ENCODE measurements around the gene TAS1R3. TPM values are rescaled to one million over a fixed set of nuclear protein-coding genes. Genes with fewer than 3 reads are reported as not detected.

Gene TAS1R3
- total RNA-seq, 1 experiment from 2014 or later, result 0.14 TPM

DNA sequence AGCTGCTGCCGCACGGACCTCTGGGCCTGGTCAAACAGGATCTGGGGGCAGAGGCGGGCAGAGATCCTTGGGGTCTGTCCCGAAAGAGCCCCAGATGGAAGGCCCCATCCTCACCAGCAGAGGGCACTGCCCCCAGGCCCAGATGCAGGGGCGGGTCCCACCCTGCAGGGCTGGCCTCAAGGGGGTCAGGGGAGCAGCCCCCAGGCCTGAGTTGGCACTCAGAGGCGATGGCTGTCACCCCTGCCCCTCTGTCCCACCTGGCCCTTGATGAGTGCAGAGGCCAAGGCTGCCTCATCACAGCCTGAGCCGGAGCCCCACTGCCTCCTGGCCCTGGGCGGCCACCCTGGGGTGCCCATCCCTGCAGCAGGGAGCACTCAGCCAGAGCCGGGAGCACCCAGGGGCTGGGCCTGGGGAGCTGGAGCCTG, 29.1 kb upstream of the TAS1R3 start:
- no peaks in the 10 kb centered on the region for H3K36me3 ChIP-seq (replicated peaks; ENCODE audit: control insufficient read depth, insufficient read depth, low read length)
- no peak overlapping the region for H3K4me3 ChIP-seq (ENCODE audit: insufficient read depth, low read depth, low read length)
- no peaks in the 10 kb centered on the region for H3K27me3 ChIP-seq (ENCODE audit: control insufficient read depth, insufficient read depth, low read length)
- DNase-seq, result peak; percentile 93

DNA sequence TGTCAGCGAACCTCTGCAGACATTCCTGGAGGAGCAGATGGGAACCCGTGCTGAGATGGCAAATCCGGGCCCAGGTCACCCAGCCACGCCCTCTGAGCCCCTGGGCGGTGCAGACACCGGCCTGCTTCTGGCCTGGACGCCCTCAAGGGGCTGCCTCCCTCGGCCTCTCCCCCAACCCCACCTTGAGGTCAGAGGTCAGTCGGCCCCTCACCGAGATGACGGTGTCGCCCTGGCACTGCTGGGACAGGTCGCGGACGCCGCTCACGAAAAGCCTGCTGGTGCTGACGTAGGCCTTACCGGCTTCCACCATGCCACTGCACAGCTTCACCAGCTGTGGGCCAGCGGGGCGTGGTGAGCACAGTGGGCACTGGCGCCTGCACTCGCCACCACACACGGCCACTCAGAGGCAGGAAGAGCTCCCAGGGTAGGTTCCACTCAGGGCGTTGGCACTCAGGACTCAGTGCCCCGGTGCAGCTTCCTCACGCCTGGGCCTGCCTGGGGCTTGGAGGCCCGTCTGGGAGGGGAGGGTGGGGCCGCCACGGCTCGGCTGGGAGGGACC, 28.1 kb upstream of the TAS1R3 start:
- H3K36me3 ChIP-seq (replicated peaks; ENCODE audit: control insufficient read depth, insufficient read depth, low read length), result no peaks in the 10 kb centered on the region
- H3K4me3 ChIP-seq (ENCODE audit: insufficient read depth, low read depth, low read length), result no peak overlapping the region
- H3K27me3 ChIP-seq (ENCODE audit: control insufficient read depth, insufficient read depth, low read length), result no peaks in the 10 kb centered on the region
- DNase-seq, result peak; percentile 64

DNA sequence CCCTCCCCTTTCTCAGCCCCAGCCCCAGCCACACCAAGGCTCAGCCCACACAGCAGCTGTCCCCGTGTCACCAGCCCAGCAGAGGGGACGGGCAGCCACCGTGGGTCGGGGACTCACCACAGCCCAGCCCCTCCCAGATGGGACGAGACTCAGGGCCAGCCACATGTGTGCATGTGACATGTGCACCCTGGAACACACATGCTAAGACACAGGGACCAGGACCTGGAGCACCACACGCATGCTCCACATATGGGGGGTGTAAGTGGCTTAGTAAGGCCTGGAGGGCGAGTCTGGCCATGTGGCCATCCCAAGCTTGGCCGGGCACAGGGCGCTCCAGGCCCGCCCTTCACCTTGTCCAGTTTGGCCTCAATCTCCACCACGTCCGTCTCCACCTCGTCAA, 27.3 kb upstream of the TAS1R3 start:
- H3K27me3 ChIP-seq (ENCODE audit: control insufficient read depth, insufficient read depth, low read length), result no peaks in the 10 kb centered on the region
- DNase-seq, result no peak
- no peak overlapping the region for H3K4me3 ChIP-seq (ENCODE audit: insufficient read depth, low read depth, low read length)
- H3K36me3 ChIP-seq (replicated peaks; ENCODE audit: control insufficient read depth, insufficient read depth, low read length), result no peaks in the 10 kb centered on the region

DNA sequence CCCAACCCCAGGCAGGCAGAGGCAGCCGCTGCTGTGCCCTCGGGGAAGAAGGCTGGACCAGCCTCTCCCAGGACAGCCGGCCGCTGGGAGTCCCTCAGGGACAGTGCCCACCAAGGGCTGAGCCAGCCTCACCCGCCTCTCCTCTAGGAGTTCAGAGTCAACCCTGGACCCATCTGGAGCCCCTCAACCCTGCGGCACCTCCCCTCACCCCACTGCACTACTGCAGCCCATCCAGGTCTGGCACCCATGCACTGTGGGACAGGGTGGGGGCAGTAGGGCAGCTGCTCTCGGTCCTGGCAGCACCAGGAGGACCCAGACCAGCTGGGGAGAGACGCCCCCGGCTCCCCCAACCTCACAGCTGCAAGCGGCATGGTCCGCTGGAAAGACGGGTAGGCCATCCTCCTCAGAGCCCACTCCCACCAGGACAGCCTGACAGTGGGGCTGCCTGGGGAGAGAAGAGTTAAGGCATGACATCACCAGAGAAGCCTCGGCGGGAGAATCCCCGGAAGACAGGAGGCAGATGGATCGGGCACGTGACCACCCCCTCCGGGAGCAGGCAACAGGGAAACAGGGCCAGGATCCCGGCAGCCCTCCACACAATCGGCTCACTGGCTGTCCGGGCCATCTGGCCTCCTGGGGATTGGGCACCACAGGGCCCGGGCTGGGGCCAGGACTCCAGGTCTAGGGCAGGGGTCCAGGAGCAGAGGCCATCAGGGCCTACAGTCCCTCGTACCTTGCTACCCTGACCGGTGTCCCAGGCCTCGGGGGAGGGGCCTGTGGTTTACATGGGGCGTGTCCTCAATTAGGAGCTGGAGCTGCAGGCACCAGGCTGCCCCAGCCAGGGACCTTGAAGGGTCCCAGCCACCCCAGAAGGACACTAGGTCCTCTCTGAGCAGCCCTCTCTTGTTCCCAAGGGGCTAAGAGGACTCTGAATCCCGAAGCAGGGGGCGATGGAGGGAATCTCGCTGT, 26.5 kb upstream of the TAS1R3 start:
- no peaks in the 10 kb centered on the region; the same call in 1 of the 2 replicates for H3K27me3 ChIP-seq (ENCODE audit: control insufficient read depth, insufficient read depth, low read length)
- peak overlapping the region; percentile 16; the same call in 1 of the 2 replicates for H3K4me3 ChIP-seq (ENCODE audit: insufficient read depth, low read depth, low read length)
- DNase-seq, result peak; percentile 93
- H3K36me3 ChIP-seq (replicated peaks; ENCODE audit: control insufficient read depth, insufficient read depth, low read length), result no peaks in the 10 kb centered on the region

DNA sequence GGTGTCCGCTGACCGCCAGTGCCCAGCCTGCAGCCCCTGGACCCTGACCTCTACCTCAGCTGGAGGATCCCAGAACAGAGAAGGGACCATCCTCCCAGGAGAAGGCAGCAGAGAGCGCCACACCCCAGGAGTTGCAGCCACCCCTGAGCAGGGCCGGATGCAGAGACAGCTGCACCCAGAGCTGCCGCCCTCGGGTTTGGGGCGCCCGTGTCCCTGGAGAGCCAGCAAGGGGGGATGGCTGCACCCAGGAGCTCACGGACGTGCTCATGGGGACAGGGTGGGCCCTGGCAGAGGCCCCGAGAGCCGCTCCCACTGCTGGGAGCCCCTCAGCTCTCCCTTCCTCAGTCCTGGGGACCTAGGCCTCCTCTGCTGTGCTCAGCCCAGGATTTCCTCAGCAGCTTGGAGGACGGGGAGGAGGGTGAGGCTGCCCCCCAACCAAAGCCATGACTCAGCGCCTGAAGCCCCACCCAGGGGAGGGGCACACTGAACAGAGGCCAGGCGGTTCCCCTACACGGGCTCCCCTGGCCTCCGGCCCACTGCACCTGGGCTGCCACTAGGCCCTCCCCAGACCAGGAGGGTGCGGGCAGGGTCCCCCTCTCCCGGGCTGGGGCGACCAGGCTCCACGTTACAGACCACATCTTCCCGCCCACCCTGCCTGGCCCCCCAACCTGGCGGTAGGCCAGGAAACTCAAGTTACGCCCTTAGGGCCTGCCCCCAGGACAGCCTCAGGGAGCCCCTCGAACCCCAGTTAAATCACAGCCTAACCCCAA, 25.6 kb upstream of the TAS1R3 start:
- no peak overlapping the region; the same call in 1 of the 2 replicates for H3K4me3 ChIP-seq (ENCODE audit: insufficient read depth, low read depth, low read length)
- no peaks in the 10 kb centered on the region; the same call in 1 of the 2 replicates for H3K27me3 ChIP-seq (ENCODE audit: control insufficient read depth, insufficient read depth, low read length)
- DNase-seq, result peak; percentile 88
- H3K36me3 ChIP-seq (replicated peaks; ENCODE audit: control insufficient read depth, insufficient read depth, low read length), result no peaks in the 10 kb centered on the region; the same call in none of the 2 replicates

DNA sequence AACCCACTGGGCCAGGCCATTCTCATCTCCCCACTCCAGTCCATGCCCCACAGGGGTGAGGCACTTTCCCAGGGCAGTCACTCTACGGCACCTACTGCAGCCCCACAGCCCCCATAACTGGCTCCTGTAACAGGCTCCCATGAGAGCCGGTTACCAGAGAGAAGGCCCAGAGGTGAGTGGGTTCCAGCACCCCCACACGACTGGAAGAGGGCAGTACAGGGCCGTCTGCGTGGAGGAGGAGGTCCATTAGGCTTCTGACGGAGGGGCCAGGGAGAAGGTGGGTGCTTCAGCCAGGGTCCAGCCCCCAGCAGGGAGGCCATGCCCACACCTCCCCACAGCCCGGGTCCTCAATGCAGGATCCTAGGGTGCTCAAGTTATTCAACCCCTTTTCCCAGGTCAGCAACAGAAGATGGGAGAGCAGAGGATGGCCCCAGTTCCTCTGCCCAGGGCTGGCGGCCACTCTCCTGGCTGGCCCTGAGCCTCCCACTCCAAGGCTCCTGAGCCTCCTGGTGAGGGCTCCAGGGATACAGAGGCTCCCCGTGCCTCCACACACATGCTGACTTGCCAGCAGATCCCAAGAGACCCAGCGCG, 24.9 kb upstream of the TAS1R3 start:
- Histone ChIP-seq H3K27me3 (ENCODE audit: control insufficient read depth, insufficient read depth, low read length) (no peaks in the 10 kb centered on the region; the same call in 1 of the 2 replicates), H3K4me3 (ENCODE audit: insufficient read depth, low read depth, low read length) (peak overlapping the region; percentile 3; the same call in 1 of the 2 replicates), H3K36me3 (replicated peaks; ENCODE audit: control insufficient read depth, insufficient read depth, low read length) (no peaks in the 10 kb centered on the region; the same call in none of the 2 replicates)
- DNase-seq, result peak; percentile 84

DNA sequence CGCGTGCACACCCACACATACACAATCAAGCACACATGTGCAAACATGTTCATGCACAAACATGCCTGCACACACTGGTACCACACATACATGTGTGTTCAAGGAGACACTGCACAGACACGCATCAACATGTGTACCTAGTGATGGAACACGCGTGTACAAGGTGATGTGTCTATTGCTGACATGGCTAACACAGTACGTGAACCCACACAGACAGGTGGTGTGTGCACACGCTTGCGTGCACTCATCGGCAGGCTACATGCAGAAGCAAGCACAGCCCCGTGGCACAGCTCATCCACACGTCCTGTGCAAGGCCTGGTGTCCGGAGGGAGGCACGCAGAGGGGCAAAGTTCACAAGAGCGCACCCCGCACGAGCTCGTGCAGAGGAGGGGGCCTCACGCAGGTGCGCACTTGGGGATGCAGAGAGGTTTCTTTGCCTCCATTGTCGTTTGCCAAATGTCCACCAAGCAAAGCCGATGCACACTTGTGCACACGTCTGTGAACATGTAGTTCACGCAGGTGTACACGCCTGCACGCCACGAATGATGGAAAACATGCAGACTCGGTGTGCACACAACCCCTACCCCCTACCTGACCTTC, 24.3 kb upstream of the TAS1R3 start:
- no peak for DNase-seq
- Histone ChIP-seq H3K27me3 (ENCODE audit: control insufficient read depth, insufficient read depth, low read length) (no peaks in the 10 kb centered on the region; the same call in 1 of the 2 replicates), H3K4me3 (ENCODE audit: insufficient read depth, low read depth, low read length) (peak overlapping the region; percentile 75), H3K36me3 (replicated peaks; ENCODE audit: control insufficient read depth, insufficient read depth, low read length) (peaks cover 4% of the 10 kb centered on the region)

DNA sequence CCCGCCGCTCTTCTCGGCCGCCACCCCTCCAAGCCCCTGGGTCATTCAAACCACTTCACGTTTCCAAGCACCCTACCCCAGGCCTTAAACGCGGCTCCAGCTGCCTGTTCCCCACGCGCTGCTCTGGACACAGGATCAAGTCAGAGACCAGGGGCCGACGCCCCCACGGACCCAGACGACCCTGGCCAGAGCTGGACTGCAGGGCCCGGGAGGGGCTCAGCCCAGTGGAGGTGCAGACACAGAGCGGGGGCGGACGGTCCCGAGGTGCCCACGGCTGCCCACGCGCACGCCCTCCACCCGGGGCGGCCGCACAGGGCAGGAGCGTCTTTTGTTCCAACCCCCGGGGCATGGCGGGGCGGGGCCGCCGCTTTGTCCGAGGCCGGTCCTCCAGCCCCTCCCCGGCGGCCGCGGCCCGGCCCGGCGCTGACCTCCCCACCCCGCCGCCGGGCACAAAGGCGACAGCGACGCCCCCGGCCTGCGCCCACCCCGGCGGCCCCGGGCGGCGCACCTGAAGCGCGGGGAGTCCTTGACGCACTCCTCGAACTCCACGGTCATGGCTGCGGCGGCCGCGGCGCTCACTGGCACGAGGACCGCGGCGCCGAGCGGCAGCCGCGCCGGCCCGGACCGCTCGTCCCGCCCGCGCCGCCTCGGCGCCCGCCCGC, 23.7 kb upstream of the TAS1R3 start:
- Histone ChIP-seq H3K4me3 (ENCODE audit: insufficient read depth, low read depth, low read length) (peak overlapping the region; percentile 75), H3K27me3 (ENCODE audit: control insufficient read depth, insufficient read depth, low read length) (no peaks in the 10 kb centered on the region; the same call in 1 of the 2 replicates), H3K36me3 (replicated peaks; ENCODE audit: control insufficient read depth, insufficient read depth, low read length) (peaks cover 4% of the 10 kb centered on the region)
- peak; percentile 89 for DNase-seq

DNA sequence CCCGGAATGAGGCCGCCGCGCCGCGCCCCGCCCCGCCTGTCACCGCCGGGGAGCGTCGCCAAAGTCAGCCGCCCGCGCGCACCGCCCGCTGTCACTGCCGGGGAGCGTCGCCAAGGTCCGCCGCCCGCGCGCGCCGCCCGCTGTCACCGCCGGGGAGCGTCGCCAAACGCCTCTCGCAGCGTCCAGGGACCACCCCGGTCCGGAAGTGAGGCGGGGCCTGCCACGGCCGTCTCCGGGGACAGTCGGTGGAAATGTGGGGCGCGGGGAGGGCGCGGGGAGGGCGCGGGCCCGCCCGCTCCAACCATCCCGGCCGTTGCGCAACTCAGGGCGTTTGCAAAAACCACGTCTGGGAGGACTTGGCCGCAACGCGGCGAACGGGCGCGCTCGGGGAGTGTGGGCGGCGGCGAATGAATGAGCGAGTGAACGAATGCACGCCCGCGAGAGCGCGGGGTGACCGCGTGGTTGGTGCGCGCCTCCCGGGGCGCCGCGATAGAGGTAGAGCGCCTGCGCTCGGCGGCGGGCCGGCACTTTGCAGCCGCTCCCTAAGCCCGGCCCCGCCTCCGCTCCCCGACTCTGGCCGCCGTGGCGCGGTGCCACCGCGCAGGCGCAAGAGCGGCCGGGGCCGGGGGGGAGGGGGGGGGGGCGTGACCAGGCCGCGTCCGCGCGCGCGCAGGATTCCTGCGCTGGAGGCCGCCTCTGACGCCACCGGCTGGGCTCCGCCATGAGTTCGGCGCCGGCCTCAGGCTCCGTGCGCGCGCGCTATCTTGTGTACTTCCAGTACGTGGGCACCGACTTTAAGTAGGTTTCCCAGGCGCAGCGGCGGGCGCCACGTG, 22.9 kb upstream of the TAS1R3 start, which contains the start of the genes ACAP3 and PUSL1:
TSS of gene ACAP3 (minus strand) at position 8 of the 833 bp plus-strand sequence. CDS start 115 bp downstream, outside the sequence.
TSS of gene PUSL1 (plus strand) at position 675 of the 833 bp plus-strand sequence. CDS start at position 722, 47 bp downstream.
- peaks cover 9% of the 10 kb centered on the region for H3K36me3 ChIP-seq (replicated peaks; ENCODE audit: control insufficient read depth, insufficient read depth, low read length)
- H3K4me3 ChIP-seq (ENCODE audit: insufficient read depth, low read depth, low read length), result peak within 1 kb of the TSS; percentile 92
- no peaks in the 10 kb centered on the region; the same call in 1 of the 2 replicates for H3K27me3 ChIP-seq (ENCODE audit: control insufficient read depth, insufficient read depth, low read length)
- peak; percentile 100 for DNase-seq

DNA sequence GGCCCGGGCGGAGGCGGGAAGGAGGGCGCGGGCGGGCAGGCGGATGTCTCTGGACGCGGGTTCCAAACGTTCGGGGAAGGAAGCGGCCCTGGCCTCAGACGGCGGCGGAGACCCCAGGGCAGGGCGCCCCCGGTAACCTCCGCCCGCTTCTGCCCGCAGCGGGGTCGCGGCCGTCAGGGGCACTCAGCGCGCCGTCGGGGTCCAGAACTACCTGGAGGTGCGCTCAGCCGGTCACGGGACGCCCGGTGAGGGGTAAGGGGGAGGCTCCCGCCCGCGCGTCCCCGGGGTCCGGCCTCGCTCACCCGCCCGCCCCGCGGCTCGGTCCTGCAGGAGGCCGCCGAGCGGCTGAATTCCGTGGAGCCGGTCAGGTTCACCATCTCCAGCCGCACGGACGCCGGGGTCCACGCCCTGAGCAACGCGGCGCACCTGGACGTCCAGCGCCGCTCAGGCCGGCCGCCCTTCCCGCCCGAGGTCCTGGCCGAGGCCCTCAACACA, 22.3 kb upstream of the TAS1R3 start:
- Histone ChIP-seq H3K27me3 (ENCODE audit: control insufficient read depth, insufficient read depth, low read length) (no peaks in the 10 kb centered on the region; the same call in 1 of the 2 replicates), H3K4me3 (ENCODE audit: insufficient read depth, low read depth, low read length) (peak overlapping the region; percentile 92), H3K36me3 (replicated peaks; ENCODE audit: control insufficient read depth, insufficient read depth, low read length) (peaks cover 15% of the 10 kb centered on the region)
- no peak for DNase-seq

DNA sequence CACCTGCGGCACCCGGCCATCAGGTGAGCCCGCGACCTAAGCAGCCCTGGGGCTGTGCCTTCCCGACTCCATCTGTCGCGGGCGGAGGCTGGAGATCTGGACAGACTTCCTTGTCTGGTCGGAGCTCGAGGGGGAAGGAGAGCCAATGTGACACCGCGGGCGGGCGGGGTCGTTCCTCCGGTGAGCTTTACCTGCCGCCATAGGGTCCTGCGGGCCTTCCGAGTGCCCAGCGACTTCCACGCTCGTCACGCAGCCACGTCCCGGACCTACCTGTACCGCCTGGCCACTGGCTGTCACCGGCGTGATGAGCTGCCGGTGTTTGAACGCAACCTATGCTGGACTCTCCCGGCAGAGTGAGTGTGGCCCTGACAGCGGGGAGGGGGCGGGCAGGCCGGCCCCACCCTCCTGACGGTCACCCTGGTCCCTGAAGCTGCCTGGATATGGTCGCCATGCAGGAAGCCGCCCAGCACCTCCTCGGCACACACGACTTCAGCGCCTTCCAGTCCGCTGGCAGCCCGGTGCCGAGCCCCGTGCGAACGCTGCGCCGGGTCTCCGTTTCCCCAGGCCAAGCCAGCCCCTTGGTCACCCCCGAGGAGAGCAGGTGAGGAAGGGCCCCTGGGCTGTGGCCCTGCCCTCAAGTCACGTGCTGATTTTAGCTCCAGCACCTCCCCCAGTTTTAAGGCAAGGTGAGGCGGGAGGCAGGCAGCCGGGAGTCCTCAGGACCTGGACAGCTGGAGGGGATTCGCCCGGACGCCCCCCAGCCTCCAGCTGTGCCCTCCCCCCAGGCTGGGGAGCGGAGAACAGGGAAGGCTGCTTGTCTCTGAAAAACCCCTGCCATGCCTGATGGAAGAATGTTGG, 21.6 kb upstream of the TAS1R3 start:
- Histone ChIP-seq H3K27me3 (ENCODE audit: control insufficient read depth, insufficient read depth, low read length) (no peaks in the 10 kb centered on the region; the same call in 1 of the 2 replicates), H3K4me3 (ENCODE audit: insufficient read depth, low read depth, low read length) (peak overlapping the region; percentile 92), H3K36me3 (replicated peaks; ENCODE audit: control insufficient read depth, insufficient read depth, low read length) (peaks cover 15% of the 10 kb centered on the region)
- DNase-seq, result peak; percentile 88

DNA sequence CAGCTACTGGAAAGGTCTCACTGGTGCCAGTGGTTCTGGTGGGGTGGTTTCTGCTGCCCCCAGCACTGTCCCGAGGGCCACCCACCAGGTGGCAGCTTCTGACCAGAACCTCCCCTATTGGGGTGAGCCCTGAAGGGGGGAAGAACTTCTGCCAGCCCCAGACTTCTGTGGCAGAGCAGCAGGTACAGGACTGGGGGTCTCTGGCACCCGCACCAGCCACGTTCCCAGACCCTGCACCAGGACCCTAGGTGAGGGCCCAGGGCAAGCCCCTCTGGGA, 21.0 kb upstream of the TAS1R3 start:
- H3K4me3 ChIP-seq (ENCODE audit: insufficient read depth, low read depth, low read length), result no peak overlapping the region
- H3K36me3 ChIP-seq (replicated peaks; ENCODE audit: control insufficient read depth, insufficient read depth, low read length), result peaks cover 16% of the 10 kb centered on the region
- DNase-seq, result no peak
- no peaks in the 10 kb centered on the region; the same call in 1 of the 2 replicates for H3K27me3 ChIP-seq (ENCODE audit: control insufficient read depth, insufficient read depth, low read length)

Measured in H7 (cell line).